IMR-90 (cell line): ENCODE data around the gene PRLR.

Experiments used
- CHD1 ChIP-seq: IDR thresholded peaks from 2 replicates; pipeline ENCODE4 v1.6.1; 2012; ENCODE audit warnings: low read depth, low read length, improper control_type of control experiment
- MAZ ChIP-seq: IDR thresholded peaks from 2 replicates; pipeline ENCODE4 v1.6.1; 2012; ENCODE audit warnings: low read depth, mild to moderate bottlenecking, low read length, improper control_type of control experiment, moderate library complexity, borderline replicate concordance
- POLR2A ChIP-seq: IDR thresholded peaks from 2 replicates; pipeline ENCODE4 v1.6.1; 2012; ENCODE audit warnings: mild to moderate bottlenecking, low read depth, low read length
- SMC3 ChIP-seq: fragments of 150-350 bp; IDR thresholded peaks from 2 replicates; pipeline ENCODE4 v1.6.1; 2016; ENCODE audit warnings: low read depth, mild to moderate bottlenecking, antibody characterized with exemption, low read length, moderate library complexity
- TF ChIP-seq, protein P1 (sequence below): conservative IDR thresholded peaks from 2 replicates; pipeline ENCODE4 v1.5.1; 2012; ENCODE audit warnings: mild to moderate bottlenecking, low read depth, low read length, improper control_type of control experiment

DNA sequence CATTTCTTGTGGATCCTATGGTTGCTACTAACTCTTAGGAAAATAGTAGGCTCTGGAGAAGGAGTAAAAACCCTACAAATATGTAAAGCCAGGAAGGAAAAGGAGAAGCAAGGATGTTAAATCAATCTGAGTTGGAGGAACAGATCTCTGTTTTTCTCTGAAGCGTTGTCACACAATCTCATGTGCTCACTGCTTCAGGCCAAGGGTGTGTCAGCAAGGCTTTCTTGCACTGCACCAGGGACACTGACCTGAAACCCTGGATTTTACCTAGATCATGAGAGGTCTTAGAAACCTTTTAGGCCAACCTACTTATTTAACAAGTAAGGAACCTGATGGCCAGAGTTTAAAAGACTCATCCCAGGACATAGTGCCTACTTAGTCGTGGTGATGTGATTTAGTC, 170.1 kb downstream of the PRLR start:
- no peak for TF ChIP-seq POLR2A
- TF ChIP-seq, protein P1, sequence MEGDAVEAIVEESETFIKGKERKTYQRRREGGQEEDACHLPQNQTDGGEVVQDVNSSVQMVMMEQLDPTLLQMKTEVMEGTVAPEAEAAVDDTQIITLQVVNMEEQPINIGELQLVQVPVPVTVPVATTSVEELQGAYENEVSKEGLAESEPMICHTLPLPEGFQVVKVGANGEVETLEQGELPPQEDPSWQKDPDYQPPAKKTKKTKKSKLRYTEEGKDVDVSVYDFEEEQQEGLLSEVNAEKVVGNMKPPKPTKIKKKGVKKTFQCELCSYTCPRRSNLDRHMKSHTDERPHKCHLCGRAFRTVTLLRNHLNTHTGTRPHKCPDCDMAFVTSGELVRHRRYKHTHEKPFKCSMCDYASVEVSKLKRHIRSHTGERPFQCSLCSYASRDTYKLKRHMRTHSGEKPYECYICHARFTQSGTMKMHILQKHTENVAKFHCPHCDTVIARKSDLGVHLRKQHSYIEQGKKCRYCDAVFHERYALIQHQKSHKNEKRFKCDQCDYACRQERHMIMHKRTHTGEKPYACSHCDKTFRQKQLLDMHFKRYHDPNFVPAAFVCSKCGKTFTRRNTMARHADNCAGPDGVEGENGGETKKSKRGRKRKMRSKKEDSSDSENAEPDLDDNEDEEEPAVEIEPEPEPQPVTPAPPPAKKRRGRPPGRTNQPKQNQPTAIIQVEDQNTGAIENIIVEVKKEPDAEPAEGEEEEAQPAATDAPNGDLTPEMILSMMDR = no peak
- TF ChIP-seq MAZ = no peak
- no peak for TF ChIP-seq CHD1
- TF ChIP-seq SMC3 = no peak
